Measurements from ENCODE around the gene PAX7.

DNA sequence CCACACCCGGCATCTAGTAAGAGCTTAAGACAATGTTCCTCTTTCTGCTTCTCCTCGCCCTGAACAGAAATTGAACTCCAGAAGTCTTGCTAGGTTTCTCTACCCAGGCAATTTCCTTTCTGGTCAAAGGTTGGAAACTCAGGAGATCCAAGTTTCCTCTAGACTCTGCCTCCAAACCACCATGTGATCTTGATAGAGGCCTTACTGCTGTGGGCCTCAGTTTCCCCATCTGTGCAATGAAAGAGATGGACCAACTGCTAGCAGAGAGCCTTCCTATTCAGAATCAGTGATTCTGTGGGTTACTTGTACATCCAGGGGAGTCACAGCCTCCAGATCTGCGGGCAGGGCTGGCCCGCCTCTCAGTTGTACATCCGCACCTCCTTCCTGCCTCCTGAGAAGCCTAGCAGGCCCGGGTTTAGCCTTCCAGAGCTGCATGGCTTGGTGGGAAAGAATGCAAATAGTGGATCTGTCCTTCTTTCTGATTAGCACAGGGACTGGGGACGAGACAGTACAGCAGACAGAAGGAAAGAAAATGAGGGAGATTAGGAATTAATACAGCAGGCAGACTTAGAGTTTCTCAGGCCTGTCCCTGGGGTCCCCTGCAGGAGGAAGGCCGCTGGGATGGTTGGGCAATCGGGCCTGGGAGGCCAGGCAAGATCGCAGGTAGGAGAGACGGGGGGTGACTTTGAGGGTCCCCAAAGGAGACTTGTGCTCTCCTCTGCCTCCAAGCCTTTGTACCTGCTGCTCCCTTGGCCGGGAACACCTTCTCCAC lies 83.9 kb downstream of the PAX7 start:
- TF ChIP-seq, protein P1, sequence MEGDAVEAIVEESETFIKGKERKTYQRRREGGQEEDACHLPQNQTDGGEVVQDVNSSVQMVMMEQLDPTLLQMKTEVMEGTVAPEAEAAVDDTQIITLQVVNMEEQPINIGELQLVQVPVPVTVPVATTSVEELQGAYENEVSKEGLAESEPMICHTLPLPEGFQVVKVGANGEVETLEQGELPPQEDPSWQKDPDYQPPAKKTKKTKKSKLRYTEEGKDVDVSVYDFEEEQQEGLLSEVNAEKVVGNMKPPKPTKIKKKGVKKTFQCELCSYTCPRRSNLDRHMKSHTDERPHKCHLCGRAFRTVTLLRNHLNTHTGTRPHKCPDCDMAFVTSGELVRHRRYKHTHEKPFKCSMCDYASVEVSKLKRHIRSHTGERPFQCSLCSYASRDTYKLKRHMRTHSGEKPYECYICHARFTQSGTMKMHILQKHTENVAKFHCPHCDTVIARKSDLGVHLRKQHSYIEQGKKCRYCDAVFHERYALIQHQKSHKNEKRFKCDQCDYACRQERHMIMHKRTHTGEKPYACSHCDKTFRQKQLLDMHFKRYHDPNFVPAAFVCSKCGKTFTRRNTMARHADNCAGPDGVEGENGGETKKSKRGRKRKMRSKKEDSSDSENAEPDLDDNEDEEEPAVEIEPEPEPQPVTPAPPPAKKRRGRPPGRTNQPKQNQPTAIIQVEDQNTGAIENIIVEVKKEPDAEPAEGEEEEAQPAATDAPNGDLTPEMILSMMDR (IDR thresholded peaks at IDR 0.05; ENCODE audit: extremely low read depth in 1 of 2, insufficient read depth in 1 of 2, low read depth in 1 of 2, low read length in 2 of 2), result no peak
- TF ChIP-seq FOS (IDR thresholded peaks at IDR 0.05; ENCODE audit: borderline replicate concordance, insufficient read depth, low read length) (no peak), EZH2 (IDR thresholded peaks at IDR 0.05; ENCODE audit: borderline replicate concordance, low read depth, low read length, severe bottlenecking) (no peak)
